OCI-LY3 (cell line): ENCODE results near the gene CSNK1G2.

Experiments used
- EZH2phosphoT487 ChIP-seq: fragments of 200-600 bp; shearing (Covaris generic); IDR thresholded peaks from 2 replicates; pipeline ENCODE4 v1.6.1; 2018; ENCODE audit warnings: antibody characterized with exemption, mixed run types, low read depth
- TF ChIP-seq, protein P1 (sequence below): fragments of 200-600, 300-600 bp; sonication (generic); IDR thresholded peaks from 2 replicates; pipeline ENCODE4 v1.5.1; 2014; ENCODE audit warnings: antibody characterized with exemption, low read length, low read depth

DNA sequence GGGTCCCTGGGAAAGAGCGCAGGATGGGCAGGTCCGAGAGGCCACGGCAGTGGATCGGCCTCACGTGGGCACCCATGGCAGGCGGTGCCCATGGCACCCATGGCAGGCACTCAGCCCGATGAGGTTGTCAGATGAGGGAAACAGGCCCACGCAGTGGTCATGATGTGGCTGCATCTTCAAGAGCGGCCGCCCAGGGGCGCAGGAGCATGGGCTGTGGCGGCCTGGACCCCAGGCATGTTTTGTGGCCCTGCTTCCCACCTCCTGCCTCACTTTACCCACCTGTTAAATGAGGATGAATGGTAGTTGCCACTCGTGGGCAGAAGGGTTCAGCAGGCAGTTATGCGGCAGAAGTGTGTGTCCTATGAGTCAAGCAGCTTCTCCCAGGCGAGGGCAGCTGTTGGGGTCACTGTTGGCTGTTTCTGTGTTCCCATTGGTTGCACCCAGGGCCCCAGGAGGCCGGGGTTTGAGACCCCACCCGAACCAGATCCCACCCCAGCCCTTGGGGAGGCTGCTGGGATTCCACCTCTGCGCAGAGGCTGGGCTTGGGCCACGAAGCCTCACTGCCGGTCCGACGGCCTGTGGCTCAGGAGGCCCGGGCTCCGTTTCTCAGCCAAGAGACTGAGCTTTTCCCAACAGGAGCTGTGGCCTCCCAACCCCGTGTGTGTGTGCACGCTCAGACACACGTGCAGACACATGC is 30.0 kb downstream of the CSNK1G2 start:
- TF ChIP-seq, protein P1, sequence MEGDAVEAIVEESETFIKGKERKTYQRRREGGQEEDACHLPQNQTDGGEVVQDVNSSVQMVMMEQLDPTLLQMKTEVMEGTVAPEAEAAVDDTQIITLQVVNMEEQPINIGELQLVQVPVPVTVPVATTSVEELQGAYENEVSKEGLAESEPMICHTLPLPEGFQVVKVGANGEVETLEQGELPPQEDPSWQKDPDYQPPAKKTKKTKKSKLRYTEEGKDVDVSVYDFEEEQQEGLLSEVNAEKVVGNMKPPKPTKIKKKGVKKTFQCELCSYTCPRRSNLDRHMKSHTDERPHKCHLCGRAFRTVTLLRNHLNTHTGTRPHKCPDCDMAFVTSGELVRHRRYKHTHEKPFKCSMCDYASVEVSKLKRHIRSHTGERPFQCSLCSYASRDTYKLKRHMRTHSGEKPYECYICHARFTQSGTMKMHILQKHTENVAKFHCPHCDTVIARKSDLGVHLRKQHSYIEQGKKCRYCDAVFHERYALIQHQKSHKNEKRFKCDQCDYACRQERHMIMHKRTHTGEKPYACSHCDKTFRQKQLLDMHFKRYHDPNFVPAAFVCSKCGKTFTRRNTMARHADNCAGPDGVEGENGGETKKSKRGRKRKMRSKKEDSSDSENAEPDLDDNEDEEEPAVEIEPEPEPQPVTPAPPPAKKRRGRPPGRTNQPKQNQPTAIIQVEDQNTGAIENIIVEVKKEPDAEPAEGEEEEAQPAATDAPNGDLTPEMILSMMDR: no peak
- no peak for TF ChIP-seq EZH2phosphoT487
